ENCODE results near the gene FGFBP2.
A peak's percentile ranks its signal among the peaks of the same experiment; 100 is the strongest.
"Not testable (repeated sequence)": the region's sequence is repeated elsewhere in the genome, so short reads cannot be mapped to it uniquely, and the experiment has no call there.

Gene FGFBP2

DNA sequence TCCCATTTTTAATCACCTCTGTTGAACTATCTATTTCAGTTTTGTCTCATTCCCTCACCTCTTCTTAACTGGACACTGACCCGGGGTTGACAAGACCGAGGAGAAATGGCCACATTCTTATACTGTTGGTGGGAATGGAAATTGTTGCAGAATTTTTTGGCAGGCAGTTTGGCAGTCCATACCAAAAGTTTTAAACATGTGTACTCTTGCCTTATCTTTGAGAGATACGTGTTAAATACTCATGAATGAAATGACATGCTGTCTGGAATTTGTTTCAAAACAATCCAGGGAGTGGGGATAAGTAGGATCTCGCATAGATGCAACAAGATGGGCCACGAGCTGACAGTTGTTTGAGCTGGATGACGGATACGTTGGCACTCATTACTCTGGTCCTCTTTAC, 36.5 kb downstream of the FGFBP2 start:
- no peak for DNase-seq

DNA sequence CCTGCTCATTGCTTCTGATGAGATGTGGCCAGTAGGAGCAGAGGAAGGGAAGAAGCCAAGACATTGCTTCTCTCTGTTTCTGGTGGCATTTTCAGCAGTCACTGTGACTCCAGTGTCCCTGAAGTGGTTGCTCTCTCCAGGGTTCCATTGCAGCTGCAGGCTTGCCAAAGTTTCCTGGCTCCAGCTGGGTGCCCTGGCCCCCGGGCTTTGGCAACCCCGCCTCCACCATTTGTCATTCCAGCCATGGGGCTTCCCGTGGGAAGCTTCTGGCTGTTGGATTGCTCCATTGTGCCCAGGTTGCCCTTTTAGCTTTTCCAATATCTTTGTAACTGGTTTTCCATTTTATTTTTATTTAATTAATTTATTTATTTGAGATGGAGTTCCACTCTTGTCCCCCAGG, 37.1 kb downstream of the FGFBP2 start:
- DNase-seq = no peak

DNA sequence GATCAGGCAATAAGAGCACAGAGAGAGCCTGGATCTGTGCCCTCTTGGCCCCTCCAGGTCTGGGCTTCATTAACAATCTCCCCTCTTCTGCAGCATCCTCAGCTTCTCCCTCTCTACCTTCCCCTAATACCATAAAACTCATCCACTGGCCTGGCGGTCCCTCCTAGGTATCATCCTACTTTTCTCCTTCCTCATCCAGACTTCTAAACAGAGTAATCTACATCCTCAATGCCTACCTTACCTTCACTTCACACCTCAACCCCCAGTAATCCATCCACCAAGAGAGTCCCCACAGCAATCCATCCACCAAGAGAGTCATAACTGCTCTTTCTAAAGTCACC, 41.4 kb downstream of the FGFBP2 start:
- no peak for DNase-seq

DNA sequence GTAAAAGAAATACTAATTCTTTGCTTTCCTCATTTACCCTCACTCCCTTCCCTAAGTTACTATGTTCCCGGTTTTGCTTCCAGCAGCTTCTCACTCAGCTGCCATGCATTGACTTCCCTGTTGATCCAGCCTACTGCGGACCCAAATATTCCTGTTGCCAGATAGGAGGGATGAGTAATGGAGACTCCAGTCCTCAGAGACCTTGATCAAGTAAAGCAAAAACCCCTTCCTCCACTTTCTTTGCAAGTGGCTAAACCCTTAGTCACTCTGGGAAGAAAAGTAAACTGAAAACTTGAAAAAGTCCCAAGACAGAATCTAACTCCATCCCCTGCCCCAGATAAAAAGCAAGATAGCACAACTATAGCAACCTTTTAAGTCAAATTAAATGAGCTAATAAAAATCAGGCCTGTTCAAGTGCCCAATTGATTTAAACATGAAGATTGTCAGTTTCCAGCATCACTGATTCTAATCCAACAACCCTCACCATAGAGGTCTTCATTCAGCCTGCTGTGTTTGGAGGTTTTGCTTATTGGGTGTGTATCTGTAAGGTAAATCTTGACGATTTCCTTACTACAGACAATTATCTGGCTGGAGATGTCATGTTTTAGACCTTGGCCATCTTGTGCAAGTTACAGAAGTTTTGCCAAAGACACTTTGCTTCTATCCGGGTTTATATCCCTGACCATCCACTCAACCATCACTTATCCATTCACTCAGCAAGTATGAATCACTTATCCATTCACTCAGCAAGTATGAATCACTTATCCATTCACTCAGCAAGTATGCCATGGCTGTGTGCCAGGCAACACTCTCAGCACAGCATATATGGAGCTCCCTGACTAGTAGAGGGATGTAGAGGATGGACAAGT, 42.0 kb downstream of the FGFBP2 start:
- no peak for DNase-seq

- DNase-seq = peak; percentile 33
Observed at GRCh38 chr4:15918484-15919129, 44.4 kb downstream of the FGFBP2 start.

- no peak for DNase-seq
Observed at GRCh38 chr4:15917297-15917696, 45.7 kb downstream of the FGFBP2 start.

GRCh38 chr4:15916358-15916757, 46.6 kb downstream of the FGFBP2 start:
- not testable (repeated sequence) for DNase-seq

DNA sequence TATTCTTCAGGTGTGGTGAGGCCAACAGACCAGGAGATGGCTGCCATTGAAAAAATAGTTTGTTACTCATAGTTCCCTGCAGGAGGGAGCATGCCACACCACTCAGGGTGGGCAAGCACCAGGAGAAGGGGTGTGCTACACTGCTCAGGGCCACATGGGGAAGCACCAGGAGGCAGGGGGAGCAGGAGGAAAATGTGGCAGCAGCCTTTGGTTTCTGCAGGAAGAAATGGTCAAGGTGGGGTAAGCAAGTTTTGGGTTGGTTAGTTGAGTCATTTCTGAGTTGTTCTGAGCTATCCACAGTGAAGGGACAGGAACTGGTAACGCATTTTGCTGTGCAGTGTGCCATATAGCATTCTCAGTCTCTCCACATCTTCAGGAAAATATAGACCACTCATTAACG, 48.2 kb downstream of the FGFBP2 start:
- no peak for DNase-seq

- DNase-seq = no peak
Observed at GRCh38 chr4:15914291-15914690, 48.7 kb downstream of the FGFBP2 start.

- DNase-seq = no peak
Observed at GRCh38 chr4:15913631-15913970, 49.4 kb downstream of the FGFBP2 start.

- DNase-seq = no peak
Observed at GRCh38 chr4:15912961-15913630, 49.9 kb downstream of the FGFBP2 start.

- no peak for DNase-seq
Observed at GRCh38 chr4:15912236-15912635, 50.7 kb downstream of the FGFBP2 start.
